Activated CD4-positive, alpha-beta T cell treated with anti-CD3 and anti-CD28 coated beads, Interleukin-10, Interleukin-2, amounts not matched to agents 100 ng/mL and 50 ng/mL, durations not matched to agents 16 hours and 8 hours (primary cell): ENCODE data around the gene GAREM1.
"Not testable (repeated sequence)": the region's sequence is repeated elsewhere in the genome, so short reads cannot be mapped to it uniquely, and the experiment has no call there.

ENCODE experiments used
- DNase-seq: peaks from one replicate; pipeline ENCODE4 v3.0.0-alpha.2; 2020

Gene GAREM1

GRCh38 chr18:32249147-32249929 lies 221.3 kb downstream of the GAREM1 start:
- DNase-seq = no peak

- DNase-seq = no peak
Observed at GRCh38 chr18:32244881-32245280, 225.8 kb downstream of the GAREM1 start.

GRCh38 chr18:32243358-32243757 lies 227.3 kb downstream of the GAREM1 start:
- DNase-seq = no peak

GRCh38 chr18:32242395-32242794 lies 228.3 kb downstream of the GAREM1 start:
- DNase-seq = no peak

GRCh38 chr18:32238635-32239268 lies 231.9 kb downstream of the GAREM1 start:
- DNase-seq = no peak

- DNase-seq = no peak
Observed at GRCh38 chr18:32237049-32237448, 233.6 kb downstream of the GAREM1 start.

GRCh38 chr18:32233348-32233747 lies 237.3 kb downstream of the GAREM1 start:
- not testable (repeated sequence) for DNase-seq

GRCh38 chr18:32219431-32220018 lies 251.2 kb downstream of the GAREM1 start:
- no peak for DNase-seq

- DNase-seq = no peak
Observed at GRCh38 chr18:32216390-32216789, 254.3 kb downstream of the GAREM1 start.

GRCh38 chr18:32213693-32214092 lies 257.0 kb downstream of the GAREM1 start:
- DNase-seq = no peak
